ENCODE data around the gene CCDC27.
"Not testable (repeated sequence)": the region's sequence is repeated elsewhere in the genome, so short reads cannot be mapped to it uniquely, and the experiment has no call there.

CCDC27 gene

DNA sequence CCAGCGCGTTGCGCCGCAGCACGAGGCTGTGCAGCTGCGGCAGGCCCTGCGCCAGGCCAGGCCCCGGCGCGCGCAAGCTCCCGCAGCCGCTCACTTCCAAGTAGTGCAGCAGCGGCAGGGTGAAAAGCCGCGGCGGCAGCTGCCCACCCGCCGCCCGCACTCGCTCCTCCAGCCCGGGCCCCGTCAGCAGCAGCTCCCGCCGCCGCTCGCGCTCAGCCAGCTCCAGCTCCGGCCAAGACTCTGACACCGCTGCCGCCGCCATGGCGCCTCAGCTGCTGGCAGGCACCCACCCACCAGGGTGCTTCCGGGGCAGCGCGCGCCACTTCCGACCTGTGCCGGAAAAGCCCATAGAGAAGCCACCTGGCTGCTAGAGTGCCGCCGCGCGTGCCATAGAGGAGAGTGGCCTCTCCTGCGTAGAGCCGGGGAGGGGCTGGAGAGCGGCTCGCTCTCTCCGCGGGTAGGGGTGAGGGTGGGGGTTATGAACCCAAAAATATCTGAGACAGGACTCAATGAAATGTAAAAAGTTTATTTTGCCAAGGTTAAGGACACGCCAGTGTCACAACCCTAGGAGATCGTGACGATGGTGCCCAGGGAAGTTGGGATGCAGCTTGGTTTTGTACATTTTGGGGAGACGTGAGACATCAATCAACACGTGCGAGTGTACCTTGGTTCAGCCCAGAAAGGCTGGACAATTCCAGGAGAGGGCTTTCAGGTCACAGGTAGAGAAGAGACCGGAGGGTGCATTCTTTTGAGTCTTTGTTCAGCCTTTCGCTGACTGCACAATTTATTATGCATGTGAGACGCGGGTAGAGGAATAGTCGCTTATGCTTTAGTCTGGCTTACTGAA, 44.2 kb downstream of the CCDC27 start, which contains the start of gene LRRC47:
Gene LRRC47 (minus strand): TSS at position 284 of the 847 bp plus-strand sequence. CDS start 22 bp downstream, at position 262.
- peak; percentile 34 for DNase-seq (ENCODE audit: low read depth, low spot score)
- TF ChIP-seq, protein P1, sequence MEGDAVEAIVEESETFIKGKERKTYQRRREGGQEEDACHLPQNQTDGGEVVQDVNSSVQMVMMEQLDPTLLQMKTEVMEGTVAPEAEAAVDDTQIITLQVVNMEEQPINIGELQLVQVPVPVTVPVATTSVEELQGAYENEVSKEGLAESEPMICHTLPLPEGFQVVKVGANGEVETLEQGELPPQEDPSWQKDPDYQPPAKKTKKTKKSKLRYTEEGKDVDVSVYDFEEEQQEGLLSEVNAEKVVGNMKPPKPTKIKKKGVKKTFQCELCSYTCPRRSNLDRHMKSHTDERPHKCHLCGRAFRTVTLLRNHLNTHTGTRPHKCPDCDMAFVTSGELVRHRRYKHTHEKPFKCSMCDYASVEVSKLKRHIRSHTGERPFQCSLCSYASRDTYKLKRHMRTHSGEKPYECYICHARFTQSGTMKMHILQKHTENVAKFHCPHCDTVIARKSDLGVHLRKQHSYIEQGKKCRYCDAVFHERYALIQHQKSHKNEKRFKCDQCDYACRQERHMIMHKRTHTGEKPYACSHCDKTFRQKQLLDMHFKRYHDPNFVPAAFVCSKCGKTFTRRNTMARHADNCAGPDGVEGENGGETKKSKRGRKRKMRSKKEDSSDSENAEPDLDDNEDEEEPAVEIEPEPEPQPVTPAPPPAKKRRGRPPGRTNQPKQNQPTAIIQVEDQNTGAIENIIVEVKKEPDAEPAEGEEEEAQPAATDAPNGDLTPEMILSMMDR (IDR thresholded peaks at IDR 0.05; ENCODE audit: insufficient read depth, low read length, missing control alignments), result no peak
- H3K4me3 ChIP-seq (ENCODE audit: low read depth, low read length), result peak within 1 kb of the TSS; percentile 81
- ChIA-PET POLR2A (interaction anchor here (1.0 to 1.8 kb wide), 2 partner anchors 9 to 15 kb away, joined by 3 to 4 read pairs; no protein-coding TSS in a partner anchor), CTCF (interaction anchor here (0.8 to 1.7 kb wide), 6 partner anchors 9 to 343 kb away, joined by 3 to 4 read pairs (median 4); no protein-coding TSS in a partner anchor)

DNA sequence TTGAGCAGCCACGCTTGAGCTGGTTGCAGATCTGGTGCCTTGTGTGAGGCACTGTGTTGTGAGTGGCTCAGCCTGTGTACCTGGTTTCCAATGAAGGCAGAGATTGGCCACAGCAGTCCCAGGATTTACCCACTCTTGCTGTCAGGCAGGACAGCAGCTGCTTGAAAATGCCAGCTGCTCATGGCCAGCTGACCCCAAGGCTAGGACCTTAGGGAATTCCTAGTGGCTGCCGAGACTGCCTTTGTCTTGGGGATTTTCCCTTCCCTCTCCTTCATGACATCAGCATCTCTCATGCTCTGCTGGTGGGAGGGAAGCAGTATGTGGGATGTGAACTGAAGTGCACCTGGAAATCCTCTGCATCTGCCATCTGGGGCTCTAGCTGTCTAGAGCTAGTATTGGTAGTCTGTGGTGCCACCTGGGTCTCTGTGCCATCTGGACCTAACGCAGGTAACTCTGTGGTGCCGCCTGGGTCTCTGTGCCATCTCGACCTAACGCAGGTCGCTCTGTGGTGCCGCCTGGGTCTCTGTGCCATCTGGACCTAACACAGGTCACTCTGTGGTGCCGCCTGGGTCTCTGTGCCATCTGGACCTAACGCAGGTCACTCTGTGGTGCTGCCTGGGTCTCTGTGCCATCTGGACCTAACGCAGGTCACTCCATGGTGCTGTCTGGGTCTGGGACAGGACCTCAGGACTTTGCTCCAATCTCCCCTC, 47.9 kb downstream of the CCDC27 start:
- DNase-seq (ENCODE audit: low read depth, low spot score), result no peak
- ChIA-PET POLR2A (no interaction called here), CTCF (no interaction called here)
- TF ChIP-seq, protein P1 (IDR thresholded peaks at IDR 0.05; ENCODE audit: insufficient read depth, low read length, missing control alignments), result no peak
- no peak overlapping the region for H3K4me3 ChIP-seq (ENCODE audit: low read depth, low read length)

DNA sequence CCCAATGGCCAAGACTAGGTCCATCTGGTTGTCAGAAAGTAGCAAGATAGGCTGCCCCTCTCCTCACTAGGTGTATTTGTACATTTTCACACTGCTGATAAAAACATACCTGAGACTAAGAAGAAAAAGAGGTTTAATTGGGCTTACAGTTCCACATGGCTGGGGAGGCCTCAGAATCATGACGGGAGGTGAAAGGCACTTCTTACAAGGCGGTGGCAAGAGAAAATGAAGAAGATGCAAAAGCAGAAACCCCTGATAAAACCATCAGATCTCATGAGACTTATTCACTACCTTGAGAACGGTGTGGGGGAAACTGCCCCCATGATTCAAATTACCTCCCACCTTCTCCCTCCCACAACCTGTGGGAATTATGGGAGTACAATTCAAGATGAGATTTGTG, 48.5 kb downstream of the CCDC27 start:
- DNase-seq (ENCODE audit: low read depth, low spot score); H3K4me3 ChIP-seq (ENCODE audit: low read depth, low read length); POLR2A ChIA-PET: not testable (repeated sequence)
- CTCF ChIA-PET, result interaction anchor here (1.4 to 1.9 kb wide), 2 partner anchors 103 to 105 kb away, joined by 4 to 10 read pairs; no protein-coding TSS in a partner anchor

DNA sequence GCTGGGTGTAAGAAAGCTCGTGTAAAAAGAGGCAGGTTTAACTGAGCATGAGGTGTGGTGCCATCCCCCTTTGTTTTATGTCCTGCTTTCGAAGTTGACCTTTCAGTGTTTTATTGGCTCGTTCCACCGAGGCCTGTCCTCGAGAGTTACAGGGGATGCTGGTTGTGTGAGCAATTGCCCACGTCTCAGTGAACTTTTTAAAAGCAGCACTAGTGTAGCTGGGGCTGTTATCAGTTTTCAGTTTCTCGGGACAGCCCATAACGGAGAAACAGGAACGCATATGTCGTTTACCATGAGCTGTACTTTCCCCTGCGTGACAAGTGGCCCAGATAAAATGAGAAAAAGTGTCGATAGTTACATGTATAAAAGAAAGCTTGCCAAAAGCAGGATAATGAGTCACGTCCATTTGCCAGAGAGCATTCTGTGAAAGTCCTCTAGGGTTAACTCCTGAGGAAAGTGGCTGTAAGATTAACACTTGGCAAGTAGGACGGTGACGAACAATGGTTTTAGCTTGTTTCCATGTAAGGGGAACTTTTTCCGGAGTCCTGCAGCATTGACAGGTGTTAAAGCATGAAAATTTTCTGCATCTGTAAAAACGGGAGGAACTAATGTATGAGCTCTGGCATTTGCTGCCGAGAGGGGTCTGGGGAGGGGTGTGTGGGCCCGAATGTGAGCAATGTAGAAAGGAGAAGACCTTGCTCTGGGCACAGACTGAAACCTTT, 51.8 kb downstream of the CCDC27 start:
- TF ChIP-seq, protein P1 (IDR thresholded peaks at IDR 0.05; ENCODE audit: insufficient read depth, low read length, missing control alignments), result no peak
- POLR2A ChIA-PET, result no interaction called here
- no peak for DNase-seq (ENCODE audit: low read depth, low spot score)
- CTCF ChIA-PET, result interaction anchor here (1.1 kb wide), 2 partner anchors 12 to 351 kb away, joined by 4 to 8 read pairs; no protein-coding TSS in a partner anchor
- no peak overlapping the region for H3K4me3 ChIP-seq (ENCODE audit: low read depth, low read length)

DNA sequence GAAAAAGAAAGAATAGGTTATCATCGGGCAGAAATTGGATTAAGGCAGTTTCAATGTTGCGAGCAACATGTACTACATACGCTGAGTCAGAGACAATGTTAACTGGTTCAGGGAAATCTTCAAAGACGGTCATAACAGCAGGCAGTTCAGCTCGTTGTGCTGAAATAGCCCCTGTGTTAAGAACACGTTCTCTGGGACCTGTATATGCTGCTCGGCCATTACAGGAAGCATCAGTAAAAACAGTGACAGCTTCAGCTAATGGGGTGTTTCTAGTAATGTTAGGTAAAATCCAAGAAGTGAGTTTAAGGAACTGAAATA, 52.3 kb downstream of the CCDC27 start:
- DNase-seq (ENCODE audit: low read depth, low spot score); H3K4me3 ChIP-seq (ENCODE audit: low read depth, low read length); POLR2A ChIA-PET: not testable (repeated sequence)
- CTCF ChIA-PET, result interaction anchor here (1.1 kb wide), 2 partner anchors 12 to 352 kb away, joined by 4 to 8 read pairs; no protein-coding TSS in a partner anchor

DNA sequence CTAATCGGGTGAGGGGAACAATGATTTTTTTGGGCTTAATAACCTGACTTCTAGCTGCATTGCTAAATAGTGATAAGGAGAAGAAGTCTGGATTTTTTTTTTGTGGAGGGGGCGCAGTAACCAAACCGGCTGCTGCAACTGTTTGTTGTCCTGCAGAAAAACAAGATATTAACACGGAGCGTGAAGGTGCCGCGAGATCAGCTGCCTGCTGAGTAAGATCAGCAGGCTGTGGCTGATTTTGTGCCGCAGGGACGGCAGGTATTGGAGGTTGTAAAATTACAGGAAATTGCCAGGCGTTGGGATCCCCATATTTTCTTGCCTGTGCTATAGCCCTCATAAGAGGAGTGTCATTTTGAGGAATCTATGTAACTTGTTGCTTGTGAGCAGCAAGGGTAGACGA, 52.8 kb downstream of the CCDC27 start:
- TF ChIP-seq, protein P1 (IDR thresholded peaks at IDR 0.05; ENCODE audit: insufficient read depth, low read length, missing control alignments), result no peak
- no peak for DNase-seq (ENCODE audit: low read depth, low spot score)
- ChIA-PET CTCF (interaction anchor here (1.1 kb wide), 1 partner anchor 11 kb away, joined by 4 read pairs; no protein-coding TSS in a partner anchor), POLR2A (no interaction called here)
- no peak overlapping the region for H3K4me3 ChIP-seq (ENCODE audit: low read depth, low read length)

DNA sequence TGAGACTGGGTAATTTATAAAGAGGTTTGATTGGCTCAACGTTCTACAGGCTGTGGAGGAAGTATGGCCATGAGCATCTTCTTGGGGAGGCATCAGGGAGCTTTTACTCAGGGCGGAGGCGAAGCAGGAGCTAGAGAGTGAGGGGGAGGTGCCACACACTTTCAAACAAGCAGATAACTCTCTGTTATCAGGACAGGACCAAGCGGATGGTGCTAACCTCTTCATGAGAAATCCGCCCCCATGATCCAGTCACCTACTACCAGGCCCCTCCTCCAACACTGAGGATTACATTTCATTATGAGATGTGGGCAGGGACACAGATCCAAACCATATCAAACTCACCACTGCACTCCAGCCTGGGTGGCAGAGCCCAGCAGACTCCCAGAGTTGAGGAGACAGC, 55.5 kb downstream of the CCDC27 start:
- H3K4me3 ChIP-seq (ENCODE audit: low read depth, low read length), result no peak overlapping the region
- ChIA-PET CTCF (no interaction called here), POLR2A (no interaction called here)
- TF ChIP-seq, protein P1 (IDR thresholded peaks at IDR 0.05; ENCODE audit: insufficient read depth, low read length, missing control alignments), result no peak
- DNase-seq (ENCODE audit: low read depth, low spot score), result no peak

Data from AG04449 (cell line).